Stimulated activated naive CD8-positive, alpha-beta T cell treated with anti-CD3 and anti-CD28 coated beads, Interleukin-15, Interleukin-2, amounts not matched to agents 100 U/mL and 50 U/mL, for 24 hours (primary cell): Measurements from ENCODE around the gene TPSAB1.
"Not testable (repeated sequence)": the region's sequence is repeated elsewhere in the genome, so short reads cannot be mapped to it uniquely, and the experiment has no call there.

Experiments used
- ATAC-seq: fragments of 150-1000 bp; cut with Tn5 transposase; one replicate; pipeline ENCODE4 v1.10.0; 2021
- DNase-seq: peaks from one replicate; pipeline ENCODE4 v3.0.0; 2021

The TPSAB1 gene

GRCh38 chr16:1249031-1249755 lies 8.7 kb downstream of the TPSAB1 start:
- not testable (repeated sequence) for DNase-seq
- ATAC-seq: peak; percentile 53

DNA sequence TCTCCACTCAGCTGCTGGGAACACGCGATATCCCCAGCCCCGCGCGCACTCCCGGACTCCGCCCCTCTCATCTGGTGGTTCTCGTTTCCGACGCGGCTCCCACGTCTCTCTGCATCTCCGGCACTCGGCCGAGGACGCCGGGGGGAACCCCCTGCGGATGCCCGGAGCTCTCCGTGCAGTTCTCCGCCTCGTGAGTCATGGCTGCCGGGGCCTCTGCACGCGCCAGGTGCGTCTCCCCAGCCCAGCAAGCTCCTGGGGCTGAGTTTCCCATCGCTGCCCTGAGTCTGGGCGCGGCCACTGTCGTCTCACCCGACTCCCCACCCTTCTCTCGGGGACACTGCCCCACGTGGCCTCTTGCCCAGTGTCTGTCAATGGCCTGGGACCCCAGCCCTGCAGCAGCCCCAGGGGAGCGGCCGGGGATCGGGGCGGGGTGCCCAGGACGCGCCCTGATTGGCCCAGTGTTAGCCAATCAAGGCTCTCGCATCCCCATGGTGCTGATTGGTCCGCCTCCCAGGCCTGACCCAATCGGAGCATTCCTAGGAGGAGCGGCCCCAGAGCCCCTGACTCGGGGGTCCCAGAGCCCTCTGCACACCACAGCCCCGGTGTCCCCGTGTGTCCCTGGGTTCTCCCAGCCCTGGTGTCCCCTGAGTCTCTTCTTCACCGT lies 13.3 kb downstream of the TPSAB1 start:
- ATAC-seq: peak; percentile 26
- DNase-seq: not testable (repeated sequence)

GRCh38 chr16:1254821-1255220 lies 14.3 kb downstream of the TPSAB1 start:
- DNase-seq: peak; percentile 0
- ATAC-seq: not testable (repeated sequence)

DNA sequence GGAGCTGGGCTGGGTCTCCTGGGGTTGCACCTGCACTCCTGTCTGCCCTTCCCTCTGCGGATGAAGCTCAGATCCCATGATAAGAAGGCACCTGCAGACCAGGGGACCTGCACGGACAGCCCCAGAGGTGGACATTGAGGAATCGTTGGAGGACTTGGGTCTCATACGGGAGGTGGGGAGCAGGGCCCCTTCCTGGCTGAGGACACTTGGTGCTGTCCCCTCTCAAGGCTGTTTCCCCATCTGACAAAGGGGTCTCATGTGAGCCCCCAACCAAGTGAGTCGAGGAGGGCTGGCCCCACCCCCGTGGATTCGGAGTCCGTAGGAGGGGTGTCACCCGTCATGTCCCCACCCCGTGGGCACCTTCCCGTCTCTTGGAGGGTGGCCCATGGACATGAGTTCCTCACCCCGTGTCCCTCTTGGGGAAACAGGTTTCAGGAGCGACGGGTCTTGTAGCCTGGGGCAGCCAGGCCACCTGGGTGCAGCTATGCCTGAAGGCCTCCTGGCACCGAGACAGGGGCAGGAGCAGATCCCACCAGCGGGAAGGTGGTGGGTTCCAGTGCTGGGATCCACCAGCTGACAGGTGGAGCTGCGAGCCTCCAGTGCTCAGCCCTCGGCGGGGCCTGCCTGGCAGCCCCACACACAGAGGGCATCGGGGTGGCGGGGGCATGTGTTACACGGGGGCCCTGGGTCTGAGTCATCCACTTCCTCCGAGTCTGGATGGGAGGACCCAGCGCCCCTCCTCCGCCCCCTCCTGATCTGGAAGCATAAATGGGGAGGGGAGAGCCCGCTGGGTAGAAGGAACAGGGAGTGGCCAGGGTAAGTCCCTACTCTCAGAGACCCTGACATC lies 15.0 kb downstream of the TPSAB1 start, which contains the start of gene TPSD1:
TSS of gene TPSD1 (plus strand) at position 794 of the 847 bp plus-strand sequence. CDS start 212 bp downstream, outside the sequence.
- DNase-seq: not testable (repeated sequence)
- peak; percentile 24 for ATAC-seq

DNA sequence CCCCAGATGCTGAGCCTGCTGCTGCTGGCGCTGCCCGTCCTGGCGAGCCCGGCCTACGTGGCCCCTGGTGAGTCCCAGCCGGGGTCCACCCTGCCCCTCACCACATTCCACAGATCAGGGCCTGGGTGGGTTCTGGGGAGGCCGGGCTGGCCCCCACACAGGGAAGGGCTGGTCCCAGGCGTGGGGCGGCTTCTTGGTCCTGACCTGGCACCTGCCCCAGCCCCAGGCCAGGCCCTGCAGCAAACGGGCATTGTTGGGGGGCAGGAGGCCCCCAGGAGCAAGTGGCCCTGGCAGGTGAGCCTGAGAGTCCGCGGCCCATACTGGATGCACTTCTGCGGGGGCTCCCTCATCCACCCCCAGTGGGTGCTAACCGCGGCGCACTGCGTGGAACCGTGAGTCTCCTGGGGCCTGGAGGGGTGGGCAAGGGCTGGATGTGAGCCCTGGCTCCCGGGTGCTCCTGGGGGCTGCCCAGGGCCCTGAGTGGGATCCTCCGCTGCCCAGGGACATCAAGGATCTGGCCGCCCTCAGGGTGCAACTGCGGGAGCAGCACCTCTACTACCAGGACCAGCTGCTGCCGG lies 15.9 kb downstream of the TPSAB1 start:
- not testable (repeated sequence) for ATAC-seq

DNA sequence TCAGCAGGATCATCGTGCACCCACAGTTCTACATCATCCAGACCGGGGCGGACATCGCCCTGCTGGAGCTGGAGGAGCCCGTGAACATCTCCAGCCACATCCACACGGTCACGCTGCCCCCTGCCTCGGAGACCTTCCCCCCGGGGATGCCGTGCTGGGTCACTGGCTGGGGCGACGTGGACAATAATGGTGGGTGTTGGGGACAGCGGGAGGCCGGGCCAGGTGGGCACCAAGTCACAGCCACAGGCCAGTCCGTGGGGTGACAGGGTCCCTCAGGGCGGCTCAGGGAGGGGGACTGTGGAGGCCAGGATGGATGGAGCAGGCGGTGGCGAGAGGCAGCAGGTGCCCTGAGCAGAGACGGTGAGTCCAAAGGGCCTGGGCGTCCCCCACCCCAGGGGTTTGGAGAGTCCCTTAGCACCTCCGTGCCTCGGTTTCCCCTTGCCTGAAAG lies 16.4 kb downstream of the TPSAB1 start:
- no peak for DNase-seq
- ATAC-seq: no peak

More for the DNA sequence above, 15.9 kb downstream of the TPSAB1 start:
- not testable (repeated sequence) for DNase-seq

GRCh38 chr16:1257561-1258224 lies 17.2 kb downstream of the TPSAB1 start:
- DNase-seq (no peak), ATAC-seq (no peak)

GRCh38 chr16:1258225-1258600 lies 17.7 kb downstream of the TPSAB1 start:
- ATAC-seq (no peak), DNase-seq (no peak)

GRCh38 chr16:1258906-1259759 lies 18.6 kb downstream of the TPSAB1 start:
- DNase-seq (no peak), ATAC-seq (no peak)

- DNase-seq (no peak), ATAC-seq (no peak)
Observed at GRCh38 chr16:1259760-1260068, 19.2 kb downstream of the TPSAB1 start.

DNA sequence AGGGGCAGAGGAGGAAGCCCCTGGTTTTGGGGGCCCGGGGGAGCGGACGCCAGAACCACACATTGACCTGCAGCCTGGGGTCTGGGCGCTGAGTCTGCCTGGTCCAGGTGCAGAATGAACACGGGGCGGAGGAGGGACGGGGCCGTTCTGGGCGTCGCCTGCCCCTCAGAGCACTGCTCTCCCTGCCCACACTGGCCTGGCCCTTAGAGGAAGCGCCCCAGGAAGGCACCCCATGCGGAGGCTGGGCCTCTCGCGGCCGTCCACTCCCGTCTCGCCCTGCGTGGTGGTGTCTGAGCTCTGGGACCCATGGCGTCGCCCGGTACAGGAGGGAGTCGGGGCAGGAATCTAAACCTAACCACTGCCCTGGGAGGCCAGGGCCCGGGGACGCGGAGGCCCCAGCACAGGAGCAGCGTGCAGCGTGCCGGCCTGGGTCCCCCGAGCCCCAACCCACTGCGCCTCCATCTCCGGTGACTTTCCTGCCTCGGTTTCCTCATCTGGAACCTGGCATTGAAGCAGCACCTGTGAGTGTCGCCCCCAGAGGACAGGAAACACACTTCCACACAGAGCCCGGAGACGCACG lies 19.7 kb downstream of the TPSAB1 start:
- no peak for DNase-seq
- ATAC-seq: no peak

DNA sequence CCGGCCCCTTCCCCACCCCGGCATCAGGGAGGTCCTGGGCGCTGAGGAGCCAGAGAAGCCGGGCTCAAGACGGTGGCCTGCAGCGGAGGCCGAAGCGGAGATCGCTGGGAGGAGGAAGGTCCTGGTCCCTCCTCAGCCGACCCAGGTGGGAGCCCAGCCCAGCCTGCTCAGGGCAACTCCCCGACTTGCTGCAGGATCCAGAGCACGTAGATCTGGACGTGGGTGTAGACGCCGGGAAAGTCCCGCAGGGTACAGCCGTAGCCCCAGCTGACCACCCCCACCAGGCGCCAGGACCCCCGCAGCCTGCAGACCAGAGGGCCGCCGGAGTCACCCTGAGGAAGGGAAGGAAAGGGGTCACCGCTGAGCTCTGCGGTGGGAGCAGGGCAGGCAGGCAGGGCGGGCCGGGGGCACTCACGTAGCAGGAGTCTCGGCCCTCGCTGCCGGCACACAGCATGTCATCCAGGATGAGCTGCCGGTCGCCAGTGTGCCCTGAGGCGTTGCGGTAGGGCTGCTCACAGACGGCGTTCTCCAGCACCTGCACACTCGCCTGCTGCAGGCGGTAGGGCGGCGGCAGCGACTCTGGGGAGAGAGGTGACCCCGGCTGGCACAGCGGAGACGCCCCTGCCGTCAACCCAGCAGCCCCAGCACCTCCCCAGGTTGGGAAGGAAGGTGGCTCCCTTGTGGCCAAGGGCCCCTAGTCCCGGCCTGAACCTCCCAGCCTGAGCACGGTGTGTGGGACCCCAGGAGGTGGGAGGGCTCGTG lies 20.8 kb downstream of the TPSAB1 start:
- ATAC-seq: no peak
- no peak for DNase-seq

- ATAC-seq (no peak), DNase-seq (no peak)
Observed at GRCh38 chr16:1262210-1262845, 21.8 kb downstream of the TPSAB1 start.

DNA sequence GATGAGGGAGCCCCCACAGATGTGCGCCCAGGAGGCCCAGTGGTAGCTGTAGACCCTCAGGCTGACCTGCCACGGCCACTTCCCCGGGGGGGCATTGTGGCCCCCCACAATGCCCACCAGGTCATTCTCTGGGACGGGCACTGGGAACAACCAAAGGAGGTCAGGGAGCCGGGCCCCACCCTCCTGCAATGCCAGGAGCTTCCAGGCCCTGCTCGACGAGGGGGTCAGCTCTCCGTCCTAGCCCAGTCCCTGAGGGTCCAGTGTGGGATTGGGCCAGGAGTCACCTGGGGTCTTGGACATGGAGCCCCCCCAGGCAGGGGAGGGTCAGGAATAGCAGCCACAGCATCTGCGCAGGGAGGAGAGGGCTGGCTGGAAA lies 22.3 kb downstream of the TPSAB1 start:
- DNase-seq (no peak), ATAC-seq (no peak)

- ATAC-seq: no peak
Observed at GRCh38 chr16:1263591-1264344, 23.3 kb downstream of the TPSAB1 start.

GRCh38 chr16:1264345-1265089 lies 24.0 kb downstream of the TPSAB1 start:
- DNase-seq: no peak
- no peak for ATAC-seq

More at GRCh38 chr16:1263591-1264344, 23.3 kb downstream of the TPSAB1 start:
- DNase-seq: no peak

DNA sequence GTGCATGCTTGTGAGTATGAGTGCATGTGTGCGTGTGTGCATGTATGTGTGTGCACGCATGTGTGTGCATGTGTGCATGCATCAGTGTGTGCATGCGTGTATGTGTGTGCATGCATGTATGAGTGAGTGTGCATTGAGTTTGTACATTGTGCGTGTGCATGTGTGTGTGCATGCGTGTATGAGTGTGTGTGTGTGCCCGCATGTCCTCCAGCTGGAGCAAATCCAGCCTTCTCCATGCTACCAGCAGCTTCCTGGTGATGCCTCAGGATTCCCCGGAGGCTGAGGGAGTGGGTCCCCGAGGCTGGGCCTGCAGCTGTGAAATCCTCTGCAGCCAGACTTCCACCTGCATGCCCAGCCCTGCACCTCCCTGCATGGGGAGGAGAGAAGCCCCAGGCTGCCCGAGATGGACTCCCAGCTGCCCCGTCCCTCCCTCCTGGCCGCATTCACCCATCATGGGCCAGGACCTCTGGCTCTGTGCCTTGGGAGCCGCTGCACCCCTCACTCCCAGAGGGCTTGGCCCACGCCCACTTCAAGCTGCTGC lies 24.7 kb downstream of the TPSAB1 start:
- ATAC-seq (no peak), DNase-seq (no peak)
